HUES64 (cell line): ENCODE data around the gene TCF7L1.
"Not testable (repeated sequence)": the region's sequence is repeated elsewhere in the genome, so short reads cannot be mapped to it uniquely, and the experiment has no call there.

Source experiments
- H3K27ac ChIP-seq: 2 replicates; pipeline ENCODE4 v1.7.0; 2013; ENCODE audit warnings: low read depth, low read length, inconsistent platforms
- H3K27me3 ChIP-seq: 2 replicates; pipeline ENCODE4 v1.6.1; 2013; ENCODE audit warnings: mild to moderate bottlenecking, low read length; ENCODE audit not compliant: insufficient read depth
- H3K36me3 ChIP-seq: 2 replicates; pipeline ENCODE4 v1.6.1; 2013; ENCODE audit warnings: mild to moderate bottlenecking, low read length; ENCODE audit not compliant: insufficient read depth
- H3K4me1 ChIP-seq: 2 replicates; pipeline ENCODE4 v1.6.1; 2013; ENCODE audit warnings: mild to moderate bottlenecking, low read length, moderate library complexity; ENCODE audit not compliant: insufficient read depth
- H3K4me3 ChIP-seq: 2 replicates; pipeline ENCODE4 v1.5.1; 2013; ENCODE audit warnings: mild to moderate bottlenecking, low read length, moderate library complexity
- H3K9ac ChIP-seq: 2 replicates; pipeline ENCODE4 v1.6.1; 2013; ENCODE audit warnings: mild to moderate bottlenecking, low read depth, low read length
- H3K9me3 ChIP-seq: 2 replicates; pipeline ENCODE4 v1.6.1; 2013; ENCODE audit warnings: low read depth, low read length; ENCODE audit not compliant: insufficient read depth
- WGBS: fragments of 150-250, 120-280 bp; methylation state at CpG from one replicate; pipeline ENCODE4 v1.1.7; 2013; ENCODE audit warnings: missing lambda C conversion rate; 5-methylcytosine and 5-hydroxymethylcytosine counted together

Gene TCF7L1

GRCh38 chr2:85111819-85112281 lies 21.3 kb upstream of the TCF7L1 start:
- Histone ChIP-seq H3K36me3 (no peaks in the 10 kb centered on the region), H3K9ac (no peak overlapping the region), H3K27ac (no peak overlapping the region), H3K4me1 (no peaks in the 10 kb centered on the region), H3K4me3 (no peak overlapping the region), H3K9me3 (no peaks in the 10 kb centered on the region), H3K27me3 (peaks cover 40% of the 10 kb centered on the region)
- WGBS, result 94% methylated on average over 3 of the region's 3 CpGs

GRCh38 chr2:85112906-85113625 lies 20.1 kb upstream of the TCF7L1 start:
- H3K4me3 ChIP-seq, result no peak overlapping the region
- peaks cover 50% of the 10 kb centered on the region for H3K27me3 ChIP-seq
- WGBS, result 48% methylated on average over 2 of the region's 2 CpGs
- H3K27ac ChIP-seq, result no peak overlapping the region
- no peak overlapping the region for H3K9ac ChIP-seq
- no peaks in the 10 kb centered on the region for H3K9me3 ChIP-seq
- H3K4me1 ChIP-seq, result no peaks in the 10 kb centered on the region
- H3K36me3 ChIP-seq, result no peaks in the 10 kb centered on the region

GRCh38 chr2:85114586-85115330 lies 18.4 kb upstream of the TCF7L1 start:
- WGBS, result 95% methylated on average over 2 of the region's 2 CpGs
- Histone ChIP-seq H3K36me3 (no peaks in the 10 kb centered on the region), H3K27ac (no peak overlapping the region), H3K27me3 (peaks cover 62% of the 10 kb centered on the region), H3K9ac (no peak overlapping the region), H3K4me1 (peaks cover 3% of the 10 kb centered on the region; the same call in 1 of the 2 replicates), H3K4me3 (no peak overlapping the region), H3K9me3 (no peaks in the 10 kb centered on the region)

- Histone ChIP-seq H3K27ac (no peak overlapping the region), H3K4me3 (no peak overlapping the region), H3K9ac (no peak overlapping the region), H3K36me3 (no peaks in the 10 kb centered on the region), H3K9me3 (no peaks in the 10 kb centered on the region), H3K4me1 (peaks cover 9% of the 10 kb centered on the region), H3K27me3 (peaks cover 68% of the 10 kb centered on the region)
- 91% methylated on average over 2 of the region's 3 CpGs for WGBS
Measured at GRCh38 chr2:85116207-85116606, 17.0 kb upstream of the TCF7L1 start.

- Histone ChIP-seq H3K27me3 (peaks cover 56% of the 10 kb centered on the region), H3K27ac (peak overlapping the region; percentile 32; the same call in 1 of the 2 replicates), H3K4me3 (no peak overlapping the region), H3K9me3 (no peaks in the 10 kb centered on the region), H3K4me1 (peaks cover 9% of the 10 kb centered on the region), H3K9ac (no peak overlapping the region), H3K36me3 (no peaks in the 10 kb centered on the region)
Measured at GRCh38 chr2:85119900-85120299, 13.3 kb upstream of the TCF7L1 start.

GRCh38 chr2:85120363-85120762 lies 12.8 kb upstream of the TCF7L1 start:
- H3K4me1 ChIP-seq, result peaks cover 9% of the 10 kb centered on the region
- no peak overlapping the region for H3K4me3 ChIP-seq
- no peaks in the 10 kb centered on the region for H3K9me3 ChIP-seq
- WGBS, result no CpG with 5 or more reads among the region's 1 CpG
- H3K27me3 ChIP-seq, result peaks cover 51% of the 10 kb centered on the region
- H3K36me3 ChIP-seq, result no peaks in the 10 kb centered on the region
- no peak overlapping the region for H3K9ac ChIP-seq
- H3K27ac ChIP-seq, result no peak overlapping the region

GRCh38 chr2:85126462-85126861 lies 6.7 kb upstream of the TCF7L1 start:
- H3K27me3 ChIP-seq, H3K4me3 ChIP-seq: not testable (repeated sequence)
- WGBS, result 90% methylated on average over 4 of the region's 5 CpGs

GRCh38 chr2:85129861-85130260 lies 3.3 kb upstream of the TCF7L1 start:
- Histone ChIP-seq H3K4me1 (peaks cover 4% of the 10 kb centered on the region; the same call in 1 of the 2 replicates), H3K9me3 (no peaks in the 10 kb centered on the region), H3K27ac (no peak overlapping the region), H3K27me3 (peaks cover 3% of the 10 kb centered on the region; the same call in 1 of the 2 replicates), H3K4me3 (no peak overlapping the region), H3K9ac (no peak overlapping the region), H3K36me3 (no peaks in the 10 kb centered on the region)
- WGBS, result 76% methylated on average over 3 of the region's 3 CpGs

More at GRCh38 chr2:85126462-85126861, 6.7 kb upstream of the TCF7L1 start:
- H3K27ac ChIP-seq, H3K9ac ChIP-seq, H3K9me3 ChIP-seq, H3K36me3 ChIP-seq, H3K4me1 ChIP-seq: not testable (repeated sequence)

- Histone ChIP-seq H3K27ac (no peak overlapping the region), H3K4me3 (no peak overlapping the region), H3K9me3 (no peaks in the 10 kb centered on the region), H3K9ac (no peak overlapping the region), H3K4me1 (peaks cover 4% of the 10 kb centered on the region; the same call in 1 of the 2 replicates), H3K36me3 (no peaks in the 10 kb centered on the region), H3K27me3 (peaks cover 3% of the 10 kb centered on the region; the same call in 1 of the 2 replicates)
- 79% methylated on average over 2 of the region's 2 CpGs for WGBS
Measured at GRCh38 chr2:85130407-85130806, 2.8 kb upstream of the TCF7L1 start.

GRCh38 chr2:85131116-85131515 lies 2.1 kb upstream of the TCF7L1 start:
- Histone ChIP-seq H3K27ac (no peak overlapping the region), H3K9ac (no peak overlapping the region), H3K4me1 (peaks cover 8% of the 10 kb centered on the region), H3K36me3 (no peaks in the 10 kb centered on the region), H3K9me3 (no peaks in the 10 kb centered on the region), H3K4me3 (no peak overlapping the region), H3K27me3 (peaks cover 3% of the 10 kb centered on the region; the same call in 1 of the 2 replicates)
- 53% methylated on average over 5 of the region's 7 CpGs for WGBS

GRCh38 chr2:85132397-85132796 lies 795 bp upstream of the TCF7L1 start:
- H3K9me3 ChIP-seq, result no peaks in the 10 kb centered on the region
- 26% methylated on average over 13 of the region's 14 CpGs for WGBS
- H3K9ac ChIP-seq, result peak overlapping the region; percentile 92
- peaks cover 20% of the 10 kb centered on the region for H3K4me1 ChIP-seq
- peaks cover 11% of the 10 kb centered on the region for H3K36me3 ChIP-seq
- H3K4me3 ChIP-seq, result peak overlapping the region; percentile 95
- H3K27ac ChIP-seq, result peak overlapping the region; percentile 41; the same call in 1 of the 2 replicates
- H3K27me3 ChIP-seq, result peaks cover 3% of the 10 kb centered on the region; the same call in 1 of the 2 replicates
